SKM-1 (cell line): Measurements from ENCODE around the gene MYMX.

ENCODE experiments used
- DNase-seq: peaks from one replicate; lab custom pipeline; 2025; ENCODE audit not compliant: unreplicated experiment; lab: John Stamatoyannopoulos, UW

MYMX gene

DNA sequence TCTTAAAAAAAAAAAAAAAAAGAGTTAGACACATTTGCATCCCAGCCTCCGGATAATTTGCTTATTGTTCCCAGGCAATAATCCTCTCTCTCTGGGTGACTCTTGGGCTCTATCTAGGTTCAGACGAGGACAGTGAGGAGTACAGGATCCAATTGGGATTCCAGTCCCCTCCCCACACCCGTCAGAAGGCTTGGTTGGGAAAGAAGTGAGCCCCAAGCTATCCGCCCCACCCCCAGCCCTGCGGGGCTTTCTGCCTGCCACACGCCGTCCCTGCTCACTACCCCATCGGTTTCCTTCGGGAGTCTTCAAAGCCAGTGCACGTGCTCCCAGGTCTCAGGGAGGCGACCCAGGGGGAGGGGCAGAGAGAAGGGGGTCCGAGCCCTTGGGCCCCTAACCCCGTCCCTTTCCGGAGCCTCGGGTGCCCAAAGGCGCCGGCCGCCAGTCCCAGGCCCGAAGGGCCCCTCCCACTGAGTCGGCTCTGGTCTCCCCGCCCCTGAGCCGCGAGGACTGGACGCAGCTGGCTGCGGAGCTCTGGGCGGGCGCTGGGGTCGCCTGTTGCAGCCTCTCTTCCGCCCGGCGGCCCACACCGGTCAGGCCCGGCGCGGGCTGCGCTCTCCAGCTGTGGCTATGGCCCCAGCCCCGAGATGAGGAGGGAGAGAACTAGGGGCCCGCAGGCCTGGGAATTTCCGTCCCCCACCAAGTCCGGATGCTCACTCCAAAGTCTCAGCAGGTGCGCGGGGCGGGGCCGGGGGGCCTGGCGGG lies 2.5 kb downstream of the MYMX start:
- no peak for DNase-seq

DNA sequence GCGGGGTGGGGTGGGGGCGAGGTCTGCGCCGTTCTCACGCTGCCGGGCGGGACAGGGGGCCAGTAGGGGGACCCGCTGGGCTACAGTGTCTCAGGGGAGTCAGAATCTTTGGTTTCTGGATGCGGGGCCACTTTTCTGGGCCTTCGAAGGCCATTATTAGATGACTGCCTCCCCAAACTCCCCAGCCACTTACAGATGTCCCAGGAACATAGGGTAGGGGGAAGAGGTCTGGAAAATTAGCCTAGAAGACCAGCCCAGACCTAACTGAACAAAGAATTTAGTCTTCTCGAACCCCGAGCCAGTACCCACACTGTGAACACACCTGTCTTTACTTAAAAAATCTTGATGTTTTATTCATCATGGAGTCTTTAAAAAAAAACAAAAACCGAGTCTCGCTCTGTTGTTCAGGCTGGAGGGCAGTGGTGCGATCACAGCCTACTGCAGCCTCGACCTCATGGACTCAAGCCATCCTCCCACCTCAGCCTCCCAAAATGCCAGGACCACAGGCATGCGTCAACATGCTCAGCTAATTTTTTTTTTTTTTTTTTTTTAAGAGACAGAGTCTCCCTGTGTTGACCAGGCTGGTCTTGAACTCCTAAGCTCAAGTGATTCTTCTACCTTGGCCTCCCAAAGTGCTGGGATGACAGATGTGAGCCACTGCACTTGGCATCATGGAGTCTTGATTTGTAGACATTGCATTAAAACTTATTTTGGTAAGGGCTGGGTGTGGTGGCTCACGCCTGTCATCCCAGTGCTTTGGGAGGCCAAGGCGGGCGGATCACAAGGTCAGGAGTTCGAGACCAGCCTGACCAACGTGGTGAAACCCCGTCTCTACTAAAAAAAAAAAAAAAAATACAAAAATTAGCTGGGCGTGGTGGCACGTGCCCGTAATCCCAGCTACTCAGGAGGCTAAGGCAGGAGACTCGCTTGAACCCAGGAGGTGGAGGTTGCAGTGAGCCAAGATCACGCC lies 3.4 kb downstream of the MYMX start:
- no peak for DNase-seq

DNA sequence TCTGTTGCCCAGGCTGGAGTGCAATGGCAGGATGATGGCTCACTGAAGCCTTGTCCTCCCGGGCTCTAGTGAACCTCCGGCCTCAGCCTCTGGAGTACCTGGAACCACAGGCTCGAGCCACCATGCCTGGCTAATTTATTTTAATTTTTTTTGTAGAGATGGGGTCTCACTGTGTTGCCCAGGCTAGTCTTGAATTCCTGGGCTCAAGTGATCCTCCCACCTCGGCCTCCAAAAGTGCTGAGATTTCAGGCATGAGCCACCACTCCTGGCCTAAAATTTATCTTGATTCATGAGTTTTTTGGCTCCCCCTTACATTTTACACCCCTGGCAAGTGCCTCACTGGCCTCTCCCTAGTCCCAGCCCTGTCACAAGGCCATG lies 4.2 kb downstream of the MYMX start:
- no peak for DNase-seq

DNA sequence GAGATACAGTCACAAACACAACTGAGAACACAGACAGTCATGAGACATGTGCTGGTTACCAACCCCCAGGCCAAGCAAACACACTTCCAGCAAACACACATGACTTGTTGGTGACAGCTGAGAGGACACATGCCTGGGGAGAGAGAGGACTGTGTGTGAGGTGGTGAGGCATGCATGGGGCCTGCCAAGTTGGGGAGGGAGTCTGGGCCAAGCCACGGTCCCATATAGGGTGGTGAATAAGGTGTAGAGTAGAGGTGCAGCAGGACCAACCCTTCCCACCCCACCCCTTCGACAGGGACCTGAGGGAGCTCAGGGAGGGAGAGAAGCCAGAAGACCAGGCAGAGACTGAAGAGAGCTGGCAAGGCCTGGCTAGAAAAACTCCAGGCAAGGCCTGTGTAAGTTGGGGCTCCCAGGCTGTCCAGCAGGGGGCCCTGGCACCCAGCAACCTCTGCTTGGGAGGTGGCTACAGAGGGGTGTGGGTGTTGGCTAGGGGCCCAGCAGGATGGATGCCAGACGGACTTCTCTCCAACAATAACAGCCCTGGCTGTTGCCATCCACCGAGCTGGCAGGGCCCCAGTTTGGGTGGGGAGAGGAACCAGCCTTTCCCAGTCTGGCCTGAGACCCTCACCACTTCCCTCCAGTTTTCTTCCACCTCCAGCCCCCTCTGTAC lies 4.7 kb downstream of the MYMX start:
- DNase-seq = peak; percentile 82

DNA sequence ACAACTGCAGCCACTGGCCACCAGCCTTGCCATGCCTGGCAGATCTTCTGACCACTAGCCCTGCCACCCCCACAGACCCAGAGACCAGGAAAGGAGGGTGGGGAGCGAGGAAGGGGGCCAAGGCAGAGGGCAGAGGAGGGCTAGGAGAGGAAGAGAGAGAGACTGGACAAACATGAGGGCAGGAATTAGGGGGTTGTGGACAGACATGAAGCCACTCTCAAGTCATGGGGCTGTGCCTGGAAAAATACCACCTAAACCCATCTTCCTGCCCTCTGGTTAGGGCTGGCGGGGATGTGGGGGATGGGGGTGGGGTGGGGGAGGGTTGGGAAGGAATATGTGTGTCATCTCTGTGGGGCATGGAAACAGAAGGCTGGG lies 5.2 kb downstream of the MYMX start:
- DNase-seq = no peak

DNA sequence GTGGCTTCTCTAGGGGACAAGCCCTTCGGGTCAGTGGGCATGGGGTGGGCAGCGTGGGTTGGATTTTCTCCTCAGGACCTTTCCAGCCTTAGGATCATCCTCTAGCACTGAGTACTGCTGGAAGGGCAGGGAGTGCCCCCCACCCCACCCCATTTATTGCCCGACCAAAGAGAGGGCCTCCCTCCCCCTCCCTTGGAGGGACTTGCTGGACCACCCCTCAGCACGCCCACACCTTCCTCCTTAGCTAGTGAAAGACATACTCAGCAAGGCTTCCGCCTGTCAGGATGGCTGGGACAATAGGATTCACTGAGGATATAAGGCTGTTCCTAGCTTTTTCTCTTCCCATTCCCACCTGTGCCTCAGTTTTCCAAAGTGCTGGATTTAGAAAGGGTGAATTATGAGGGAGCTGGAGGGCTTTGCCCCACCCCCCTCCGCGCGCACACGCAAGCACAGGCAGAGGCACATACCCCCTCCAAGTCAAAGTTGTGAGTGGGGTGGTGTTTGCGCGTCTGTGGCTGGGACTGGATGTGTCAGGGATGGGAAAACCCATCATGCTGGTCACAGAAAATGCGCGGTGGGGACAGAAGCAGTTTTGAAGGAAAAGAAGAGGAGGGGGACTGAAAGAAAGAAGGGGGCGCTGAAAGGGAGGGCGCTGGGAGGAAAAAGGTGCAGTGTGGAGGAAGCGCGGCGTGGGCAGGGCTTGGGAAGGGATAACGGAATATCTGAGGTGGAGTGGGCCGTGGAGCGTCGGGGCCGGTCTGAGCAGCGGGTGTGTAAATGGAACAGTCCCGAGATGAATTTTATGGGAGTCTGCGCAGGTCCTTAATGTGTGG lies 6.0 kb downstream of the MYMX start:
- no peak for DNase-seq

DNA sequence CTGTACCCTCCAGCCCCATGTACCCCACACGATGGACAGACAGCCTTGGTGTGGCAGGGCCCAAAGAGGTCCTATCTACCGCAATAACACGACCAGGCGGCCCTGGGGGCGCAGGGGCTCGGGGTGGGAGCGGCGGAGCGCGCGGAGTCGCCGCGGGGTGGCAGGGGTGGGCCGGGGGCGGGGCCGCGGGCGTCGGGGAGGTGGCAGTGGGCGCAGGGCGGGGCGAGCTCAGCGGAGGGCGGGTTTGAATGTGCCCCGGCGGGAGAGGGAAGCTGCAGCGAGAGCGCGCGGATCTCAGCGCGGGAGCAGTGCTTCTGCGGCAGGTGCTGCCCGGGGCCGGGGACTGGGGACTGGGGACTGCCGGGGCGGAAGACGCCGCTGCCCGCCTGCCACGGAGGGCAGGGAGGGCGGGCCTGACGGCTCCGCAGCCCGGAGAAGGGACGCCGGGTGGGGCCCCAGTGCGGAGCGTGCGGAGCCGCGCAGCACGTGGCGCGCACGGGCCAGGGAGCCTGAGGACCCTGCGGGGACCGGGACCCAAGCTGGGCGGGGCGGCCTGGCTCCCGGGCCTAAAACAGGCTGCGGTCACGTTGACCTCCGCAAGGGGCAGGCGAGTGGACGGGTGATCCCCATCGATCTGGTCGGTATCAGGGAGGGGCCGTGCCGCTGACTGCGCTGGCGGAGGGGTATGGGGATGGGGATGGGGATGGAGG lies 6.7 kb downstream of the MYMX start, which contains the start of gene SLC29A1:
SLC29A1 (plus strand) TSS at position 277 of the 710 bp plus-strand sequence. CDS start 3,719 bp downstream, outside the sequence.
- peak; percentile 49 for DNase-seq

DNA sequence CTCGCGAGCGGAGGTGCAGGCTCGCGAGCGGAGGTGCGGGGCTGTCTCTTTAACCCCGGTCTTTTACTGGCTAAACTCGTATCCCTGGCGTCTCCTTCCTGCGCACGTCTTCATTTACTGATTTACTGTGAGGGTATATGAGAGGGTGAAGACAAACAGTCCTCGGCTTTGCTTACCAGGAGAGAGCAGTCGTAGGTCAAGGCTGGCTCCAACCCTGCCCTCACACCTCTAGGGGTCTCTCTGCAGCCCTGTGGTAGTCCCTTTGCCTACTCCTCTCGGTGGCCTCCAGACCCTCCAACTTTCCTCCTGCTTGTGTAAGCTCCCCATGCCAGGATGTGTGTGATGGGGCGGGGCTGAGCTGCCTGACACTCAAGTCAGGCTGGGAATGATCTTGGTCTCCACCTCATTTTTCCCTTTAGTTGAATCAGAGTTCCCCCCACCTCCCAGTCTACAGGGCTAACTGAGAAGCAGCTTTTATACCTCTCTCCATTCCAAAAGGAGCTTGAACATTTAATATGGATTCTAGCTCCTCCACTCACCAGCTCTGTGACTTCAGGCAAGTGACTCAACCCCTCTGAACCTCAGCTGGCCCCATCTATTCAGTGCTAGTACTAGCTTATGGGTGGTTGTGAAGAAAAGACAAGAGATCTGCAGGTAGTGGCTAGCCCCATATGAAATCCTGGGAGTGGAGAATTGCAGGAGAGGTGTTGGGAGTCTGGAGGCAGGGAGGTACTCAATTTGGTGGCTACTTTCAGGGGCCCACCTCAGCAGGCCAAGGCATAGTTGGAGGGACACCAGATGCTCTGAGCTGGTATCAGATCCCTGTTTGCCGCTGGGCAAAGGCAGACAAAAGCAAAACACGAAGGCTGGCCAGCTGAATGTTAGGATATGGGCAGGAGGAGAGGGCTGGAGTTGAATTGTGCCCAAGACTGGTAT lies 7.6 kb downstream of the MYMX start:
- no peak for DNase-seq

DNA sequence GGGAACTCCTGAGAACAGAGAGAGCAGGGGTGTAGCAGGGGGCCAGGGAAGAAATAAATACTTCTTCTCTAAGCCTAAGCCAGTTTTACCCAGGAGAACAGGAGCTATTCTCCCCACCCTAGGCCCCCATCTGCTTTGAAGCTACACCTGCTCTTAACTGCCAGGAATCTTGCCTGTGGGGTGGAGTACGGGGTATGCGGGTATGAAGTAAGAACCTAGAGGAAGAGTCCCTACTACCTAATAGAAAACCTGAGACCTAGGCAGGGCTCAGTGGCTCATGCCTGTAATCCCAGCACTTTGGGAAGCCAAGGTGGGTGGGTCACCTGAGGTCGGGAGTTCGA lies 8.2 kb downstream of the MYMX start:
- DNase-seq = no peak

DNA sequence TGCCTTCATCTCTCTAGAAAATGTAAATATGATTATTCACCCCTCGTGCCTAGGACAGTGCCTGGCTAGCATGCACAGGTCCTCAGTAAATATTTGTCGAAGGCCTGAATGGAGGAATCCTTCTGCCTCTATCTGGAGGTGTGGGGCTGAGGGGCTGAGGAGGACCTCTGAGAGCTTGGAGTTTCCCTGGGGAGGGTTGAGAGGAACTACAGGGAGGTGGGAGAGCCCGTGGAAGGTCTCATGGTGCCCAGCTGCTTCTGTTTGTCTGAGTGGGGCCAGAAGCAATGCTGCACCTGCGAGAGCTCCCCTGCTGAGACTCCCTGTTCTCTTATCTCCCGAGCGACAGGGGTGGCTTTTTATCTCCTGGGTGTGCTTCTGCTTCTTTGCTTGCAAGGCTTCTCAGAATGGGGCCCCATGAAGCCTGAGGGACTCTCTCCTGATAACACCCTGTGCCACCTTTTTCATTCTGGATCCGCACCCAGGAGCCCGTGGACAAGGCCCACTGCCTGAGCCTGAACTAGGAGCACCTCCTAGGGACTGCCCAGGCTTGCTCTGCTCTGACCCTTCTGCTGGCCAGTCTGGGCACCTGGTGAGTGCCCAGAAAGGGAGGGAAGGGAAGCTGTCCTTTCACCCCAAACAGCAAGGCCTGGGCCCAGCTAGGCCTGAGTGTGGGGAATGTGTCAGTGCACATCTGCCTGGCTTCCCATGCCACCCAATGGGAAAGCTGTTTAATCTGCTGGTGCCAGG lies 9.0 kb downstream of the MYMX start:
- DNase-seq = no peak

DNA sequence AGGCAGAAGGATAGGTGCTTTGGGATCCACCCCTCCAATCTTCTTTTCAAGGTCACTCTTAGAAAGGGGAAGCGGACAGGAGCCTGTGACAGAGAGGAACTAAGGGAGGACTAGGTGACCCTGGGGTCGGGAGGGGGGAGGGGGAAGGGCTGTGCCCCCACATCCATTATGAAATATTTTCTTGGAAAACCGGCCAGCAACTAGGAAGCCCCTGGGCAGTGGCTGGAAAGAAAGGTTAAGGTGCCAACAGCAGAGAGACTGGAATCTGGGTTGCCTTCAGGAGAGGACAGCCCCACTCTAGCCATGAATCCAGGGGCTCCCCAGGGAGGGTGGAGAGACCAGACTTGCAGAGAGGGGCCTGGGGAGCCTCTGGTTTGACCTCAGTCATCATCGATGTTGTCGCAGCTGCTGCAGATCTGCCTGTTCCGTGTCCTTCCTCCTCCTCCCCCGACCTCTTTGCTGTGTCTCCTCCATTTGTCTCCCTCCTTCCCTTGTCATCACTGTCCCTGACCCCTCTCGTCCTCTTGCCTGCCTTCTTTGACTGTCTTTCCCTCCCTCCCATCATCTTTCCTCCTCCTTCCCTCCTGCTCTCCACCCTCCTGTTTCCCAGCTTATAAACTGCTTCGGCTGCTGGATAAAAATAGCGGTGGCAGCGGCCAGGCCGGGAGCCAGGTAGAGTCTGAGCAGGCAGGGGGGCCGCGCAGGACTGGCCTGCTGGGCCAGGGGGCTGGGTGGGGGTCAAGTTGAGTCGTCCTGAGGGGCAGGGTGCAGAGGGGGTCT lies 9.8 kb downstream of the MYMX start:
- no peak for DNase-seq

DNA sequence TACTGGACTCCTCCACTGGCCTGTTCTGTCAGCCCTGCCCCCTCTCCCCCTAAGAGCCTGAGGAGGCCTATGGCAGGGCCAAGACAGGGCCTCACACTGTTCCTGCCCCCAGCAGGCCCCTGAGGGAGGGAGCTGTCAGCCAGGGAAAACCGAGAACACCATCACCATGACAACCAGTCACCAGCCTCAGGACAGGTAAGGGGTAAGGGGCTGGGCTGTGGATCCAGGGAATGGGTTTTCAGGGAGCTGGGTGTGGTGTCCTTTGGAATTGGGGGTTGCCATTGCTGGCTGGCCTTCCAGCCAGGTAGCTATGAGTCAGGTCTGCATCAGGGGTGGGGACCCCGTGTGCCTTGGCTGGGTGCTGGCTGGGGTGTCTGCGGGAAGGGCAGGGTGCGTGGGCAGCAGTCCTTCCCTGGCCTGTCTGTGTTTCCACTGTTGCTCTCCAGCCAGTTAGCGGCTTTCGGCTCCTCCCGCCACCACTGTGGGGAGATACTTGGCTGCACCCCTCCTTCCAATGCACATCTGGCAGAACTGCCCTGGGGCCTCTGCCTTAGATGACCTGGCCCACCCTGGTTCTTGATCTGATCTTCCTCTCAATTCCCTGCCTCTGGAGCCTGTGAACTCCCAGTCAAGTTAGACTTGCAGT lies 10.5 kb downstream of the MYMX start:
- no peak for DNase-seq

DNA sequence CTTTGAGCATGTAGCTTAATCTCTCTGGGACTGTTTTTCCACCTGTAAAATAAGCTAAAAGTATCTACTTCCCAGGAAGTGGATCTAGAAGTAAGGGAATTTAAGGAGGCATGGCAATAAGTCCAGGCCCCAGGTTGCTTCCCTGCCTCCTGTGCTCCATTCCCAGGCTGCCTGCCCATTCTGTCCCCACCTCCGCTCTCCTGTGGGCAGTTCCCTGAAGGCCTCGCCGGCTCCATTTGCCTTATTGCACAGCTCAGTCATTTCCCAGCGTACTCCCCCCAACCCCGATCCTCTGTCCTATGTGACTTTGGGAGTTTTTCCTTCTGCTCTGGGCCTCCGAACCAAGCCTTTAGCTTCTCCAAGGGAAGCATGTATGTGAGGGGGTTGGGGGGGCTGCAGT lies 11.3 kb downstream of the MYMX start:
- DNase-seq = no peak

DNA sequence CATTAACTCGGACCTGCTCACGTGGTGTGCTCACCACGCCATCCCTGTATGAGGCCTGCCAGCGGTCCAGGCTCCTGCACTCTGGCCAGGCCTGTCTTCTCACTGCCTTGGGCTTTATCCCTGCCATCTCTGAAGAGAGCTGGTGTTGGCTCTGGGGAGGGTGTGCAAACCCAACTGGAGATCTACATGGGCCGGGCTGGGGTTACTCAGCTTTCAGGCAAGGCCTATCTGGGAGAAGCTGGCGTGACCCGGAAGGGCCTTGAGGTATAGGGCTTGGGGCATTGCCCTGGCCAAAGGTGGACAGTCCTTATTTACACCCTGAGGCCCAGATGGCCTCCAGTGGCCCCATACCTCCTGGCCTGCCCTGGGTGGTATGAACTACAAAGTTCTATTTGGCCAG lies 11.7 kb downstream of the MYMX start:
- DNase-seq = no peak

DNA sequence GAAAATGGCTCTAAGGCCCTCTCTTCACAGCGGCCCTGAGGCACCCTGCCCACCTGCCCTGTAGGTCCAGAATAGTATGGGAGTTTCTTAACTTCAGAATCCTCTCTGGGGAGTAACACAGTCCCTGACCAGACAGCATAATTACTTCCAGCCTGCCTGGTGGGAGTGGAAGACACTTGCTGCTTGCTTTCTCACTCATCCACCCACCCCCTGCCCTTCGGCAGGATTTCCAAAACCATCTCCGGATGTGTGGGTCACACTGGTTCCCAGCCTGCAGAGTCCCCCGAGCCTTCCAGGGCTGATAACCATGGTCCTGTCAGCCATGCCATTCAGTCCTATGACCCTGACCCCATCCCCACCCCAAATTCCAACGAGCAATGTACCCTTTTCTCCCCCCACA lies 12.1 kb downstream of the MYMX start:
- no peak for DNase-seq

DNA sequence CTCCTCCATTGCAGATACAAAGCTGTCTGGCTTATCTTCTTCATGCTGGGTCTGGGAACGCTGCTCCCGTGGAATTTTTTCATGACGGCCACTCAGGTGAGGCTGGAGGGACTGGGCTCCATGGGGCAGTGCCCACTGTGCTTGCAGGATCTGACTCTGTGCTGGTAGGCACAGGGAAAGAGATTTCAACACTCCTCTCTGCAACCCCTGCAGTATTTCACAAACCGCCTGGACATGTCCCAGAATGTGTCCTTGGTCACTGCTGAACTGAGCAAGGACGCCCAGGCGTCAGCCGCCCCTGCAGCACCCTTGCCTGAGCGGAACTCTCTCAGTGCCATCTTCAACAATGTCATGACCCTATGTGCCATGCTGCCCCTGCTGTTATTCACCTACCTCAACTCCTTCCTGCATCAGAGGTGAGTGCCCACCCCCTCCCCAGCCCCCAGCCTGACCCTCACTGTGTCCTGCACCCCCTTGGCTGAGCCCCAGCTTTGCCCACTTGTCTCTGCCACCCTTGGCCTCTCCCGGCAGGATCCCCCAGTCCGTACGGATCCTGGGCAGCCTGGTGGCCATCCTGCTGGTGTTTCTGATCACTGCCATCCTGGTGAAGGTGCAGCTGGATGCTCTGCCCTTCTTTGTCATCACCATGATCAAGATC lies 12.8 kb downstream of the MYMX start:
- no peak for DNase-seq
